ENCODE measurements around the gene POLR2F.

POLR2F gene

DNA sequence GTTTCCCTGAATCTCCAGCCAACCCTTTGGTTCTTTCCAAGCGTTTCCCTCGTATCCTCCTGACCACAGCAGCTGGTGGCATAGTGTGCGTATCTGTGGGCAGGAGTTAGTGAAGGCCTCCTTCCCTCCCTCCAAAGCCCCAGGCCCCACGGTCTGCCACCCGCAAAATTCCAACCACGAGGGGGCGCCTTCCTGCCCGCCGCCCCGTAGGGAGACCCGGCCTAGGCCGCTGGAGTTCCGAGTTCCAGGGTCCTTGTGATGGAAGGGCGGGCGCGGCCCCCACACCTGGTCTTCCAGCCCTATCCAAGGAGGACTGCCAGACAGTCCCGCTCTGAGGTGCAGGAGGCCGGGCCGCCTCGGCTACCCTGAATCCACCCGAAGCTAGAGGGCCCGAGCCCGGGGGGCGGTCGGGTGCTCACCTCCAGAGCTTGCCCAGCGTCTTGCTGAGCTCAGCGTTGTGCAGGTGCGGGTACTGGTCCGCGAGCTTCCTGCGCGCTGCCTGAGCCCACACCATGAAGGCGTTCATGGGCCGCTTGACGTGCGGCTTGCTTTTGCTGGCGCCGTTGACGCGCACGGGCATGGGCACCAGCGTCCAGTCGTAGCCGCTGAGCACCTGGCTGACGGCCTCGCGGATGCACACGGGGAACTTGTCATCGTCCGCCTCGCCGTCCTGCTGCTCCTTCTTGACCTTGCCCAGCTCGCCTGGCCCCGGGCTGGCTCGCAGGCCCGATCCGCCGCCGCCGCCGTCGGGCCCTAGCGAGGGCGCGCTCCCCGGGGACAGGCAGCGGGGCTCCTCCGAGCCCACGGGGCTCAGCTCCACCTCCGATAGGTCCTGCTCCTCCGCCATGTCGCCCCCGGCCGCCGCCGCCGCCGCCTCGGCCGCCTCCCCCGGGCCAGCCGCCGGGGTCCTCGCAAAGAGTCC is 29.7 kb downstream of the POLR2F start:
- no peak for DNase-seq

DNA sequence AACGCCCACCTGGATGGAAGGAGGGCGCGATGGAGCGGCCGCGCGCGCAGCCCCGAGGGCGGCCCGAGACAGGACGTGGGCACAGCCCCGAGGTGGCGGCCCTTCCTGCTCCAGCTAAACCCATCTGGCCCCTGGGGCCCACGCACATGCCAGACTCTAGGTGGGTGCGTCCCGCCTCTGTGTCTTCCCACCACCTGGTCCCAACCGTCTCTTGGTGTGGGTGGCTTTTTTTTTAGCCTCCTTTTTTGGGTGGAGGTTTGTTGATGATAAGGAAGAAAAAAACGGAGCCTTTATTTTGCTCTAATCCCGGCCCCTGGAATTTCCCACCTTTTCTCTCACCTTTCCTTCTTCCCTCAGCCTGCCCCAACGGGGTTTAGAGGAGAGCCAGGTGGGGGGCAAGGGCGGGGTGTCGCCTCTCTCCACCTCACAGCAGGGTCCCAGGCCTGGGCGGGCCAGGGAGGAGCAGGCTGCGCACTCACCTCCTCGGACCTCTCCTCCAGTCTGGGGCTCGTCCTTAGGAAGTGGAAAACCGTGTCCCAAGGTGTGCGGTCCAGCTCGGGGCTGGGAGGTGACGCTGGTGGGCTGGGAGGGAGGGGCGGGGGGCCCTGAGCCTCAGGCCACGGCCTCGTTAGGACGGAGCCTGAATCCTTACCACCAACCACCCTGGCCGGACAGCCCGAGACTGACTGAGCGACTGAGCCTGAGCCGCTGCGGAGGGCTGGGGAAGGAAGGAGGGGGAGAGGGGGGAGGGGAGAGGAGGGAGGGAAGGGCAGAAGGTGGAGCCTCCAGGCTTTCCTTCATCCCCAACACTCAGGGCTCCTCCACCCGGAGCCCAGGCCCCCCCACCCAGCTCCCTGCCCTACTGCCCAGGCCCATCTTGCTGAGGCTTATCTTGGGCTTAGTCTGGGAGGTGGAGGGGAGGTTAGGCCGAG is 30.6 kb downstream of the POLR2F start, which contains the start of gene SOX10:
TSS of gene SOX10 (minus strand) at position 696 of the 932 bp plus-strand sequence. CDS start 771 bp downstream, outside the sequence.
- DNase-seq, result no peak

DNA sequence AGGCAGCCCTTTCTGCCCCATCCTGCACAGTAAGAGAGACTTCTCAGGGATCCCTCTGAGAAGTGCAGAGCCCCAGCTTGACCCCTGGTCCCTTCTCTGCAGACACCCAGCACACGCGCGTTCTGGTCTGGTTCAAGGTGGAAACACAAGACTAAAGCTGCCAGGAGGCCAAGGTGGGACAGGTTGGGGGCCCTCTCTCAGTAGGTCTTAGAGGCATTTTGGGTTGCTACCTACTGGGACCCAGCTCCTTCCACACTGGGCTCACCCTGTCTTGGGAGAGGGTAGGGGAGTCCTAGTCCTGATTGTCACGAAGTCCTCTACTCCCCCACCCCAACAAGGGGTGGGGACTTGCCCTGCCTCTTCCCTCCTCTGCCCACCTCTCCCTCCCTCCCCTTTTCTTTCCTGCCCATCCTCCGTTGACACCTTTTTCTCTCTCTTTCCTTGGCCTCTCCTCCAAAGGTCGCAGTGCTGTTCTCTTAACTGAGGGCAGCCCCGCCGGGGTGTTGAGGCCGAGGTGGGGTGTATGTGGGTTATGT is 31.6 kb downstream of the POLR2F start:
- no peak for DNase-seq

DNA sequence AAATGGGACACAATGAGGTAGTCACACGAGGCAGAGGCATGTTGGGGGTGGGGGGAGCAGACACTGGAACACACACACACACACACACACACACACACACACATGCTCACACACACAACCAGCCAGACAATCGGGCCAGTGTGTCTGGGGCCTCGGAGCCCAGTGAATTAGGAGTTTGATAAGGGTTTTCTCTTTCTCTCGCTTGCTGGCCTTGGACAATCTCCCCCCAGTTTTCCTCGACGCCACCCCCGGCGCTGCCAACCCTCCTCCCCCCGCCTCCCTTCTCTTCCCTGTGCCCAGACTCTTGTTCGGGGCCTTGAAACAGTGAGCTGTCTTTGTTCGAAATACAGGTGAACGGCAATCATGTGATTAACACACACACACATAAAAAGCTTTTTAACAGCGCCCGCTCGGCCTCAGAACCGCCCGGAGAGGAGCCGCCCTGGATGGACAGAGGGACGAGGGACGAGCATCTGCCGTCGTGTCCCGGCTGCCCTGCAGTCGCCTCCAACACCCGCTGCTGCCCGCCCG is 32.3 kb downstream of the POLR2F start:
- no peak for DNase-seq

DNA sequence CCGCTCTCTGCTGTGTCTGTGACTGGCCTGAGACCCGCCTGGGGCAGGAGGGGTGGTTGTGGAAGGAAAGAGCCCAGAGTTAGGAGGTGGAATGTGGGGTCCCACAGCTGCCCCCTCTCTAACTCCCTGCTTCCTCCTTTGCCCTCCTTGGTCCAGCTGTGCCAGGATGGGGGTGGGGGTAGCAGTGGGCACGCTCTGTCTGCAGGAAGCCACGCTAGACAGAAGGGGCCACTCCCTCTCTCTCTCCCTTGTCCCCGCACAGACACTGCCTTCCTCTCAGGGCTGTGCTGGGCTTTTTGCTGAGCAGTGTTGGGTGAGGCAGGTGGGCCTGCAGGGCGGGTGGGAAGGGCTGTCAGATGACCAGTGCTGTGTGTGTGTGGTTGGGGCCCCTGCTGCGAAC is 32.9 kb downstream of the POLR2F start:
- DNase-seq, result no peak

DNA sequence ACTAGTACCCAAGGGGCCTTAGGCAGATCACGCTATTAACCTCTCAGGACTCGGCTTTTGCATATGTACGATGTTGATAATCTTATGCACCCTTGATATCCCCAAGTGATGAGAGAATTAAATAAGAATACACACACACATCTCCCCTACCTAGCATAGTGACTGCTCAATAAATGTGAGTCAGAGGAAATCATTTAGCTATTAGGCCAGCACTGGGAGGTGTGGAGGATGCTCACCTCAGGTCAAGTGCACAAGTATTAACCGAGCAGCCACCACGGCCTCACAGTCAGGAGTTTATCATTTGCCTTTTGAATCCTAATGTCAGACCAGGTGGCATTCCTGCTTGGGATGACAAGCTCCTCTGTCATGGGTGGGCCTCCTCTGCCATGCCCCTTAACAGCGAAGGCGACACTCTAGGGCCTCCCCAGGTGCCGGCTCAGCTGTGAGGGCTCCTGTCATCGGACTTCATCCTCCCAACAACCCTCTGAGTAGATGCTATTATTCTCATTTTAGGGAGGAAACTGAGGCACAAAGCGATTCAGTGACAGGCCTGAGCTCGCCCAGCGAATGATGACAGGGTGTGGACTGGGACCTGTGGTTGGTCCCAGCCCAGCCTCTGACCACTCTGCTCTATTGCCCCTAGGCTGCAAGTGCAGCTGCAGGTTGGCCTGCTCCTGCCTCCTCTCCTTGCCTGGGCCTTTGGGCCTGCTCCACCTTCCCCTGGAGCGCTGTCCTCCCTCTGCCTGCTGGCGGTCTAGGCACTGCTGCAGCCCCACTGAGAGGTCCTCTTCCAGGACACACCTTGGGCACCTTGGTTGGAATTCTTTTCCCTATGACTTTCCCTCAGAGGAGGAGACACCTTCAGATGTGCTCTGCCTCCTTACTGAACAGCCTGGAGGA is 35.9 kb downstream of the POLR2F start:
- no peak for DNase-seq

DNA sequence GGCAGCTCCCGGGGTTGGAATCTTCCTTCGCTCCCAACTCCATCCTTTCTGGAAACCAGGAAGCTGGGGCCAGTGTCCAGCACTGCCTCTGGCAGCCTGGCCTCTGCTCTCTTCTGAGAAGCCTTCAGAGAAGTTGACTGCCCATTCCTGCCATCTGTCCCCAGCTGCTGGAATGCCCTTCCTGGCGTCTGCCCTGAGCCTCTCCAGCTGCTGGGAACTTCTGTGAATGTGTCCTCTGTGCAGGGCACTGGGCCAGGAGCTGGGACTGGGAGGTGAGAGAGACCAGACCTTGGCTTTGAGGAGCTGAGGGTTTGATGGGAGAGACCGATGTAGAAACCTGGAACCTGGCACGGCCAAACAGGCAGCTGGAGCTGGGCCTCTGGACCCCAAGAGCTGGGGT is 36.8 kb downstream of the POLR2F start:
- no peak for DNase-seq

DNA sequence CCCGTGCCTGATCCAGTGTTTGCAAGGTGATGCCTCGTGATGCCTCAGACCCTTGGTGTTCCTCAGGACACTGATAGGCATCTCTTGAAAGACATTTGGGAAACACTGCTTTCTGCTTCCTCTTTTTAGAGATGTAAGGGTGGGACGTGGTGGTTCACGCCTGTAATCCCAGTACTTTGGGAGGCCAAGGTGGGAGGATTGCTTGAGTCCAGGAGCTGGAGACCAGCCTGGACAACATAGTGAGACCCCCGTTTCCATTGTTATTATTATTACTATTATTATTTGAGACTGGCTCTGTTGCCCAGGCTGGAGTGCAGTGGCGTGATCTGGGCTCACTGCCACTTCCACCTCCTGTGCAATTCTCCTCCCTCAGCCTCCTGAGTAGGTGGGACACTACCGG is 37.4 kb downstream of the POLR2F start:
- DNase-seq, result no peak

DNA sequence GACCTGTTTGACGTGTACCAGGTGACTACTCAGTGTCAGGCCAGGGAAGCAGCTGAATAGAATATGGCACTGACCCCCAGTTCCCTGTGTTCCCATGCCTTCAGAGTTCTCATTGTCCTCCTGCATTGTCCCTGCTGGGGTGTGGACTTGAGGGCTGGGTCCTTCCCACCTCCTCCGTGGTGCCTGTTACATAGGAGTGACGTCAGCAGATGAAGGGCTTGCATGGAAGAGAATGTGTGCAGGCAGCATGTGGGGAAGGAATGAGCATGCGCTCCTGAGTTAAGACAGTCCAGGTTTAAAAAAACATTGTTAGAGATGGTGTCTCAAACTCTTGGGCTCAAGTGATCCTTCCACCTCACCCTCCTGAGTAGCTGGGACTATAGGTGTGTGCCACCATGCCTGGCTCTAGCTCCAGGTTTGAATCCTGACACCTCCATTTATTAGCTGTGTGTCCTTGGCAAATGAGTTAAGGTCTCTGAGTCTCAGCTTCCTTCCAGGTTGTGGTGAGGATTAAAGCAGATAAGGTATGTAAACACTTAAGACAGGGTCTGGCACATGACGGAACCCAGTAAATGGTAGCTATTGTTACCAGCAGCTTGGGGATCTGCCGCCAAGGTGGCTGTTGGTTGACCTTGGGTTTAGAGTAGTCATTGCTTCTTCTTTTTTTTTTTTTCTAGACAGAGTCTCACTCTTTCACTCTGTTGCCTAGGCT is 38.4 kb downstream of the POLR2F start:
- DNase-seq, result no peak

DNA sequence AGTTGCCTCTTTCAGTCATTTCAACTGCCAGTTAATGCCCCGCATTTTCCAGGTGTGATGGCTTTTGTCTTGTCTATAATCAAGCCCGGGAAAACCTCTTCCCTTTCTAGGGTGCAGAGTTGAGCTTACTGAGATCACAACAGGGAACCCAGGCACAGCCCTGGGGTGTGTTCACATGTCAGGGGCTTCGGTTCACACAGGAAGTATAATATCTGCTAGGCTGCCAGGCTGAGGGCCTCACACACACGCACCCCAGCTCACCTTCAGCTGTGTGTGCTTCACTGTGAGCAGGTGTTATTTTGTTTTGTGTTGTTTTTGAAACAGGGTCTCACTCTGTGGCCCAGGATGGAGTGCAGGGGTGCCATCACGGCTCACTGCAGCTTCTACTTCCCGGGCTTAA is 40.5 kb downstream of the POLR2F start:
- no peak for DNase-seq

DNA sequence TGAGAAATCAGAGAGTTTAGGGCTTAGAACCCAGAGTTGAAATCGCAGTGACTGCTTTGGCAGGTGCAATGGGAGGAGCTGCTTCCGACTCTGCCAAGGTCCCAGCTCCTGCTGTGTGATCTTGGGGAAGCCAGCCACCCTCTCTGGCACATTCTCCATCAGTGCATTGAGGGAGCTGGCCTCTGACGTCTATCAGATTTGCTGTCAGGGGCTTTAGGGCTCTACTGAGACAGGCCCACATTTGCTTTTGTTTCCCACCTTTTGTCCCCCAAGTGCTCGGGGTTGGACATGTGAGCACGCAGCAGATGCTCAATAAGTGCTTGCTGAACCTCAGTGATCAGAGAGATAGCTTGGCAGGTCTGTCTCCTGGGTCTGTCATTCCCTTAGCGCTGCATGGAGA is 41.5 kb downstream of the POLR2F start:
- DNase-seq, result no peak

DNA sequence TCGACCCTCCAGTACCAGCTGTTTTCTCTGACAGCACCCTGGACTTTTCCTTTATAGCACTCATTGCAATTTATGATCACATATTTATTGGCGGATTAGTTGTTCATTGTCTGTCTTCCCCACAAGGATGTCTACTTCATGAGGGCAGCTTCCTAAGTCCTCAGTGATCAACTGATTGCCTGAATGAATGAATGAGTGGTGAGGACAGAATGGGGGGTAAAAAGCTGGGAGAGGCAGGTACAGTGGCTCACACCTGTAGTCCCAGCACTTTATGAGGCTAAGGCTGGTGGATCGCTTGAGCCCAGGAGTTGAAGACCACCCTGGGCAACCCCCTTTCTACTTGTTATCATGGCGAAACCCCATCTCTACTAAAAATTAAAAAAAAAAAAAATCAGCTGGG is 42.0 kb downstream of the POLR2F start:
- no peak for DNase-seq

DNA sequence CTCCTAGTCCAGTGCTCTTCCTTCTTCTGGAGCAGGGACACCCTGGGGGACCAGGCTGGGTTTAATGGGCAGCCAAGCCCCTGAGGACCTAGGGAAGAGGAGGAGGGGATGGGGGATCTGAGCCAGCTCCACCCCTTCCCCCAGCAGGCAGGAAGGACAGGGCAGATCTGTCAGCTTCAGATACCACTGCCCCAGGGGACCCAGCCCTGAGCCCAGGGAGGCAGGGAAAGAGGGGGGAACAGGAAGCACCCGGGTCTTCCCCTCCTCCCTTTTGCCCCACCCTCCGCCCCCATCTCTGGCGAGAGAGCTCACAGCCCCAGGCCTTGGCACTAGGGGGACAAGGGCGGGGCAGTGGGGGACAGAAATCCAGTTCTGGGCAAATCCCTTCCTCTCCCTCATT is 42.6 kb downstream of the POLR2F start:
- no peak for DNase-seq

DNA sequence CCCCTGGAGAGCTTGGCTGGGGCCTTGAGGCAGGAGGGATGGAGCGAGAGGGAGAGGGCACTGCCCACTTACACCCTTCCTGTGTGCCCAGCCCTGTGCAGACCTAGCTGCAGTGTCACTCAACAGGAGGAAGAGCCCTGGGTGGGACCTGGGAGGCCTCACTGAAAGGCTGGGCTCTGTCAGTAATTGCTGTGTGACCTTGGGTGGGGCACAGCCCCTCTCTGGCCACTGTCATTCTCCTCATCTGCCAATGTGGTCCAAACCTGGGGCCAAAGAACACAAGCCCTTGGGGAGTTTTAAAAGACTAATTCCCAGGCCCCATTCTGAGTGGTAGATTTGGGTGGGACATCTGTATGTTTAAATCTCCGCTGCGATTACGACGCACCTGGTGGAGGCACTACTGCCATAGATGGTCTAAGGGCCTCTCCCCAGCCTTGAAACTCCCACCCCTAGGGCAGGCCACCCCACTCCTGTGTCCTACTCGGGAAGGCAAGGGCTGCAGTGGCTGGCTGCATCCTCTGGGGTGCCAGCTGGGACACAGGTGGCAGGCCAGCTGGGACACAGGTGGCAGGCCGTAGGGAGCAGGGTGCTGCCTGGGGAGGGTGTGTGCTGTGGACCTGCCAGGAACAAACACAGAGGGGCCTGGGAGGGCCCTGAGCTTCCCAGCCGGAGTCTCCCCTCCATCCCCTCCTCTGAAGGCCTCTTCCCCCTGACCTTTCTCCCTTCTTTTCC is 43.2 kb downstream of the POLR2F start:
- no peak for DNase-seq

DNA sequence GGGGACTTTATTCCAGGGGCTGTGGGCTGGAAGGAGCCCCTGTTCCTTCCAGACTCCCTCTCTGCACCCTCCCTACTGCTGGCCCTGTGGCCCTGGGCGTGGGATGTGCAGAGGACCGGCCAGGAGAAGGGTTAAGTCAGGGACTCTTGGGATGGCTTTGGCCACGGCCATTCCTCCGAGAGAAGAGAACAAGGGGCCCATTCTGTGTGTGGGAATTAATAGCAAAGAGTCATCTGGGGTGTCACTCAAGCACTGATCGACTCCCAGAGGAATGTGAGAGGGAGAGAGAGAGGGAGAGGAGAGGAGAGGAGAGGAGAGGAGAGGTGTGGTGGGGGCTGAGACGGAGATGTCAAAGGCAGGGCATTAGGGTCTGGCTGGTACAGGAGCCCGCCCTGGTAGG is 45.0 kb downstream of the POLR2F start:
- no peak for DNase-seq

DNA sequence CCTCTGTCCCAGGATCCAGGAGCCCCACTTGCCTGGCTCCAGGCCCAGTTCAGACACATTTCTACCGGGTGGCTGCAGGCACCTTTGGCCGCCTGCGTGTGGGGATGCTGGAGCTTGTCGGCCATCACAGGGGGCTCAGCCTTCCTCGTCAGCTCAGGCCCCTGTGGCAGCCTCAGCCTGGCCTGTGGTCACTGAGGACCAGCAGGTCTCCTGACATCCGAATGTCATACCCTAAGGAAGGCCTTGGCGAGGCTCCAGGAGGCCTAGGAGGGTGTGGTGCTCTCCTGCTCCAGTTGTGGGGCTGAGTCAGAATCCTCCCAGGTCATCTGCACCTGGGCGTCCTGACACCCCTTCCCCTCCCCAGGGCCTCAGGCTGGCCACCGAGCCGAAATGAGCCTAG is 45.7 kb downstream of the POLR2F start:
- no peak for DNase-seq

DNA sequence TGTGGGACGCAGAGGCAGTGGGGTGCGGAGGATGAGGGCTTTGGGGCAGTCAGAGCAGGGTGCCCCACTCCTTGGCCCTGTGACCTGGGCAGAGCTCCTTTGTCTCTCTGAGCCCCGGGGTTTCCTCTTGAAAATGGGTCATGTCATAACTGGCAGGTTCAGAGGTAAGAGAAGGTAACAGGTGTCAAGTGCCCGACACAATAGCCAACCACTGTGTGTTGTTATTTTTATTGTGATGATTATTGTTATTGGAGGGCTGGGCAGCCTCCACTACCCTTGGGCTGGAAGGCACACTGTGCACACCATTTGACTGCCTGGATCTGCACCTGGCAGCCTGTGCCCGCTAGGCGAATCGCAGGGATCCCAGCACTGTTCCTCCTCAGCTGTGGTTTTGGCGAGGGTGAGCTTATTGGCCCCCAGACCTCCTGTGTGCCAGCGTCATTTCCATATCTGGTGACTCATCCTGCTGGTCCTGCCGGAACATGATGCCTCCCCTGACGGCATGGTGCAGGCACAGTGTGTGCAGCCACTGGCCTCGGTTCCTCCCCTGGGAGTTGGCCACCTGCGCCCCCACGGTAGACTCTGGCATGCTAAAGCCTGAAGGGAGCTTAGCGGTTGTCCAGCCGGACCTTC is 46.3 kb downstream of the POLR2F start:
- no peak for DNase-seq

DNA sequence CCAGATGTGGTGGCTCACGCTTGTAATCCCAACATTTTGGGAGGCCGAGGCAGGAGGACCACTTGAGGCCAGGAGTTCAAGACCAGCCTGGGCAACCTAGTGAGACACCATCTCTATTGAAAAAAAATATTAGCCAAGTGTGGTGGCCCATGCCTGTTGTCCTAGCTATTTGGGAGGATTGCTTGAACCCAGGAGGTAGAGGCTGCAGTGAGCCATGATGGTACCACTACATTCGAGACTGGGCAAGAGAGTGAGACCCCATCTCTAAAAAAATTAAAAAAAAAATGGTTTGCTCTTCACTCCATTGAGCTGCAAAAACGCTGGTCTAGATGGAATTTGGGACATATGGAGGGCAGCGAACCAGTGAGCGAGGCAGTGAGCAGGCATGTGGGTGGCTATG is 52.4 kb downstream of the POLR2F start:
- DNase-seq, result no peak

DNA sequence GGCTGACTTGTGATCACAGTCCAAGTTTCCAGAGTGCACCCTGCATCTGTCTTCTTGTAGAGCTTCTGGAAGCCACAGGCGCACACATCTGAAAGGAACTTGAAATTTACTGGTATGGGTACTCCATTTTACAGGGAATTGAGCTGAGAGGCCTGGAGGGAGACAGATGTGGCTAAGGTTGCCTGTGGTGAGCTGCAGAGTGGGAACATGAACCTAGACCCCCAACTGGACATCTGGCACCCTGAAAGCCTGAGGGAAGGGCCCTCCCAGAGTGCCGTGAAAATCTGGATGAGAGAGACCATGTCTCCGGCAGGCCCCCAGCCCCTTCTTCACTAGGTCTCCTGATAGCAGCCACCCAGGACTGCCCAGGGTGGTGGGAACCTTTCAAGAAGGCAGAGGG is 53.4 kb downstream of the POLR2F start:
- DNase-seq, result no peak

DNA sequence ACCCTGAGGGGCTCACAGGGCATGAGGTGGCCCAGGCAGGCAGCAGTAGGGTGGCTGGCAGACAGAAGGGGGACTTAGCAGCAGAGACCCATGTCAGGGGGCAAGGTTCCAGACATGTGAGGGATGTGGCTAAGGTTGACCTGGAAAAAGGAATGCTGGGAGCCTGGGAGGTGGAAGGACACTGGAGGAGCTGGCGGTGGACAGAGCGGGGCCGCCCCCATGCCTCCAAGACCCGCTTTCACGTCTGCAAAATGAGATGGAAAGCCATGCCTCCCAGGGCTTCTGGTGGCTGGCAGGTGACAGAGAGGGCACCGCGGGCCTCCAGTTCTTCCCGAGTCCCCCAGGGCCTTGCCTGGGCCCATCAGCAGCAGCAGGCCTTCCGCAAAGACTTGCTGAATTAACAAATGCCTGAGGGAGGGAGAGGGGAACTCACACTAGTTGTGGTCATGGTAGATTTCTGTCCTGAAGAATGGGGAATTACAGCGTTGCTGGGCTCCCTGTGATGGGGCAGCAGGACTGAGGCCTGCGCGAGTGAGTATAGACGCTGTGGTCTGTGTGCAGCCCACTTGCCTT is 53.9 kb downstream of the POLR2F start:
- DNase-seq, result no peak

Measured in activated CD8-positive, alpha-beta memory T cell treated with anti-CD3 and anti-CD28 coated beads, Interleukin-2, amount 50 U/mL, for 48 hours (primary cell).